SU-DHL-6 (cell line): Measurements from ENCODE around the gene SYT7.

Experiments
- CTCF ChIP-seq: fragments of 200-600 bp; sonication (generic); IDR thresholded peaks from one replicate; pipeline ENCODE4 v1.5.1; 2017; ENCODE audit warnings: antibody characterized with exemption, mild to moderate bottlenecking, low read length, moderate library complexity; ENCODE audit not compliant: insufficient read depth, poor library complexity, severe bottlenecking
- EZH2phosphoT487 ChIP-seq: fragments of 200-600 bp; sonication (generic), shearing (Covaris generic); conservative IDR thresholded peaks from 2 replicates; pipeline ENCODE4 v1.6.1; 2018; ENCODE audit warnings: mild to moderate bottlenecking, antibody characterized with exemption, low read length, moderate library complexity, mixed read lengths

- TF ChIP-seq CTCF (no peak), EZH2phosphoT487 (no peak)
Measured at GRCh38 chr11:61596542-61596941, 15.7 kb upstream of the SYT7 start.
